Putamen (tissue), 1 donor: ENCODE measurements around the gene DLEC1.
"Not testable (repeated sequence)": the region's sequence is repeated elsewhere in the genome, so short reads cannot be mapped to it uniquely, and the experiment has no call there.

Source experiments
- DNase-seq: peaks from one replicate; pipeline ENCODE4 v3.0.0-alpha.2; 2016; ENCODE audit warnings: low spot score

DLEC1 gene

GRCh38 chr3:38018296-38019266 lies 20.4 kb upstream of the DLEC1 start:
- no peak for DNase-seq

DNA sequence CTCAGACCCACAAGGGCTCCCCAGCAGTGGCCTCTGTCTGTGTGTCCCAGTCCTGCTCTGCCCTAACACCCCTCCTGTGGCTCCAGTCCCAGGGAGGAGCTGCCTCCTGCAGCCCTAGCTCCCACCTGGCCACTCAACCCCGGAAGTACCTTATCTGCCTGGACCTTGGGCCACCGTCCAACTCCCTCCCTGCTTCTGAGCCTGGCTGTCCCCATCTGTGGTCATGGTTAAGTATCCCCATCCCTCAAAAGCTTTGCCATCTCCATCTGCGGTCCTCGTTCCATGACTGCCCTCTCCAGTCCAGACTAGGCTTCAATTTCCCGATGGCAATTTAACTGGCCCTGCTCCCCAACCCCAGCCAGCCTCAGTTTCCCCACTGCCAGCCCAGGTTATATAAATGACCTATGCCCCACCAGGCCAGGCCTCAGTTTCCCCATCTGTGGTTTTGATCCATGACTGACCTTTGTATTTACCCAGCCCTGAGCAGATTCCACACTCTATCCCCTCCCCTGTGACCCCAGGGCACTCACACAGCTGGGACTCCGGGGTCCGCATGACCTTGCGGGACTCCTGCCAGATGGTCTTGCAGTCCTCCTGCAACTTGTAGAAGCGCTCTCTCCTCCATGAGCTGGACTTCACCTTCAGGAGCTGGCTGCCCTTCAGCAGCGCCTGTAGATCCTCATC lies 19.2 kb upstream of the DLEC1 start:
- DNase-seq = no peak

DNA sequence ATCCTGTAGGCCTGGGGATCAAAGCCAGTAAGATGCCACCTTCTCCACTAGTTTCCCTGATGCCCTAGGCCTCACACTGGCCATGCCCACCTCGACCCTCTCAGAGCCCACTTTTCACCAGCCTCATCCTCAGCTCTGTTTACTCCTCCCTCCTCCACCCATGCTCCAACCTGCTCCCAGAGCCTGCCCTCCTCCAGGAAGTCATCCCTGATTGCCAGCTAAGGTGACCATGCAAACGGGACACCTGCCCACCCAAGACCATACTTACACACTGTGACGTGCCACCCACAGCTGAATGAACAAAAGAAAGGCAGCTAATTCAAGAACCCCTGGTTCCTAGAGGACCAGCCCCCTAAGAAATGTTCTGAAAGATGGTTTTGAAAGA lies 18.7 kb upstream of the DLEC1 start:
- no peak for DNase-seq

GRCh38 chr3:38021196-38021595 lies 17.8 kb upstream of the DLEC1 start:
- no peak for DNase-seq

GRCh38 chr3:38022301-38022700 lies 16.7 kb upstream of the DLEC1 start:
- DNase-seq = no peak

DNA sequence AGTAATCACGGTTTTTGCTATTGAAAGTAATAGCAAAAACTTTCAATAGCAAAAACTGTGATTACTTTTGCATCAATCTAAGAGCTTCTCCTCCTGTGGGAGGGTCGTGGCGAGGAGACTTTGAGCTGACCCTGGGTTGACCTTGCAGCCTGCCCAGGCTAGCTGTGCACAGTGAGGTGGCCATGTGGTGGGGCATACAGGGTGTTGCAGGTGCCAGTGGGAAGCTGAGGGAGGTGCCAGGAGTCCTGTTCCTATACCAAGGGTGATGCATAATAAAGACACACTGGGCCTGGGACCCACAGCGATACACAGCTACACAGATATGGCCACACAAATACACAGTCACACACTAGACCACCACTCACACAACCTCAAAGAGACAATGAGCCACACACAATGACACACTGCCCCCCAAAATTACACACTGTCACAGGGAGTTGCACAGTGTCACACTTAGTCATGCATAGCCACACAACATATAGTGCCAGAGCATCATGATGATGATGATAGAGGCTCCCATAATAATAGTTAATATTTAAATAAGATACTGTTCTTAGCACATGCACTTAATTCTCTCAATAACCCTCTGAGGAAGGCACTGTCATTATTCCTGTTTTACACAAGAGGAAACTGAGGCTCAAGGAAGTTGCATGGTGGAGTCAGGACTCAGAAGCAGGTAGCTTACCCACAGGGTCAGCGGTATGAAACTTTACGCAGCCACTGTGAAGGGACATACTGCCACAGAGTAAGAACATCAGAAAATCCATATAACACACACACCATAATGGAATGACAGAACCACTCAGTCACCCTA lies 15.9 kb upstream of the DLEC1 start:
- no peak for DNase-seq

DNA sequence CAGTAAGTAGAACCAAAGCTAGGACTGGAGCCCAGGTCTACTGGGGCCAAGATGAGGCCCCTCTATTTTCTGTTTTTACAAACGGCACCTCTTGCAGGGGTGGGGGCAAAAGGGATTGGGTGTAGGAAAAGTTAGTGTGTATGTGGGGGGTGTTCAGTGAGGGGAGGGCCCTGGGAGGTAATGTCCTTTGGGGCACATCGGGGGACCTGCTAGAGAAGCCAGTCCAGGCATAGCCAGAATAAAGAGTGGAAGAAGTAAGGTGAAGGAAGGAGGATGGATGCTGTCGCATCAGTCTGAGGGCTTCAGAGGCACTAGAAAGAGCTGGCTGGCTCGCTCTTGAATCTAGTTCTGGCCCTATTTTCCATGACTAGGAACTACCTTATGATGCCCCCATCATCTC lies 12.2 kb upstream of the DLEC1 start:
- no peak for DNase-seq

DNA sequence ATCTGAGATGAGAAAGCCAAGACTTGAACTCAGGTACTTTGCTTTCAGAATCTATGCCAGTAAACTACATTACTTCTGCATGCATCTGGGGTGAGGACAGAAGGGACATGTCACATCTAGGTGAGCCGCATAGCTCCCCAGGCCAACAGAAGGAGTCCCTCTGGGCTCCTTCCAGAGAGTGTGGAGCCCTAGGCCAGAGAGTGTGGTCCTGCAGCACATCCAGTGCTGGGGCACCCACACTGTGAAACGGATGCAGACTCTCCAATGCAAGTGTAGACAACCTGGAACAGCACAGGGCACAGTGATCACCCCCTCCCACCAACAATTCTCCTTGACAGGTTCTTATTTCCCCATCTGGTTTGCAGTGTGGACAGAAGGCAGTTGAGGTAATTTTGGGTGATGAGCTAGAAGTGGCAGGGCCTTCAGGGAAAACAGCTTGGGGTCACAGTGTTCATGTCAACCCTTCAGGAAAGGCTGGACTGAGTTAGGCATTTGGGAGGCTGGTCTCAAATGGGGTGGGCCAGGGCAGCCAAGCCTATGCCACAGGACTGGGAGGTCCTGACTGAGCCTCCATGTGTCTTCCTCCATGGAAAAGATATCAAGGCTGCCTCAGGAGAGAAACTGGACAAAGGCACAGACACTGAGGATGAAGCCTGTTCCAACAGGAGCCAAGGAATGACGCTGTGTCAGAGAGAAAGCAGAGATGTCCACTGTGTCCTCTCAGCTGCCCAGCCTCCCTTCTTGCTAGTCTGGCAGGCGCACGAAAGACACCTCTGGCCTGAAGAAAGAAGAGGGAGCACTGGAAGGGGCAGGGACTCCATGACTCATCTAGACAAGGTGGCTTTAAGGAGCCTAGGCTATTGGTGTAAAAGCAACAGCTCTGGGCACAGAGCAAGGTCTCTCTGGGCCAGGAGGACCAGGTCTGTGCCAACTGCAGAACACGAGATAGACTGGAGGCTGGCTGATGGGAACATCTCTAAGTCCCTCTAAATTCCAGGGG lies 11.2 kb upstream of the DLEC1 start:
- no peak for DNase-seq

DNA sequence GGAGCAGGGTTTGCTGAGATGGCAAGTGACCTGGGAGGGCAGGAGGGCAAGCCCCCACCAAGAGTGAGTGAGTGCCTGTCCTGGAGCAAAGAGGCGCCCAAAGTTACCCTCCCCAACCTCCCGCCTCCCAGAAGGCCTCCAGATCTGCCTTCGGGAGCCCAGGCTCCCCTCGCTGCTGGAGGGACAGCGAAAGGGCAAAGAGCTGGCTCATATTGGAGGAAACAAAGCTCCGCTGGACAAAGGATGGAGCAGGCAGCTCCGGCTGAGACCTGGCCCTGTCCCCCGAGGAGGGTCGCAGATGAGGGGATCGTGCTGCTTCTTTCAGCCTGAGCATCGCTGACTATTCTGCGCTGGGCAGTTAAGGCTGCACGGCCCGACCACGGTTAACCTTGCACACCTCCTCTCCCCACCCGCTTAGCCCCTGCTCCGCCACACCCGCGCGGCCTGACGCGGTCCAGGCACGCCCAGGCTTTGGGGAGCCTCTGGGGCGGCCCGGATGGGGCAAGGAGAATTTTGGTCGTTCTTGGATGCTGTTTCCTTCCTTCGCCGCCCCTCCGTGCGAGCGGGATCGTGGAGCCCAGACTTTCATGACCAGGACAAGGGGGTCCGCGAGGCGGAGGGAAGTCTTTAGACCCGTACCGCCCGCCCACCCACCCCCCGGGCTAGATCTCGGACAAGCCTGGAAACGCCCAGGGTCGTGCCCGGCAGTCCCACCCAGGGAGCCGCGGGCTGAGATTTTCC lies 10.2 kb upstream of the DLEC1 start:
- DNase-seq = no peak

- DNase-seq = no peak
Observed at GRCh38 chr3:38029400-38030125, 9.4 kb upstream of the DLEC1 start, which contains the start of gene PLCD1. Gene PLCD1 (minus strand): TSS chr3:38029642. CDS start chr3:38029539, 103 bp downstream.

DNA sequence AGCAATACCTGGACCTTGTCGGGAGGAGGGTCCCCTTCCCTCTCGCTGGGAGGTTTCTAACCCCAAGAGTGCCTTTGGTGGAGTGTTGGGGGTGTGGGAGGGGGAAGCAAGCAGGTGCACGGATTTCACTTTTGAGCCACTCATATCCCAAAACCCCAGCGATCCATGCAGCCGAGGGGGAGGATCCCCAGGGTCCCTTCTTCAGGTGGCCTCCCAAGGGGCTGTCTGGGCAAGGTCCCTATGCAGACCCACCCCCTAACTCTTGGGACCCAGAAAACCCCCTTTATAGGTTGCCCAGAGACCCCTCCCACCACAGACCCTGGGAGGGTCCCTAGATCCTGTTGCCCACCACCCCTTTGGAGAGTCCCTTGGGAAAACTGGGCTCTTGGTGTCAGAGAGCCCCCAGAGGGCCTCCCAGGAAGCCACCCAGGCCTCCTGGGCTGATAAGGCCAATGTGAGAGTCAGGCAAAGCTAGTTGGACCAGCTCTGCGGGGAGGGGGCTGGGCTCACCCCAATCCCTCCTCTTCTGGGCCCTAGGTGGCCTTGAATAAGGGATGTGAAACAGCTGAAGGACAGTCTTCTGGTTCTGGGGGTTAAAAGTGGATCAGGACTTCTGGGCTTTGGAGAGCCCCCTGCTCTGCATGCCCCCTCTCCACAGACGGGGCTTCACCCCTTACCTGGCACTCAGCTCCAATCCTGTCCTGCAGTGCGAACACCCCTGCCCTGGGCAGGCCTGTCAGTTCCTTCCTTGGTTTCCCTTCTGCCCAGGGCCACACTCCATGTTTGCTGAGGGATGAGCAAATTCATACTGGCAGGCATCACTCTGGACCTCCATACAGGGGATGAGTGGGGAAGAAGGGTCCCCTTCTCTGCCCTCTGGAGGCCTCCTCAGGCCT lies 8.6 kb upstream of the DLEC1 start:
- no peak for DNase-seq

DNA sequence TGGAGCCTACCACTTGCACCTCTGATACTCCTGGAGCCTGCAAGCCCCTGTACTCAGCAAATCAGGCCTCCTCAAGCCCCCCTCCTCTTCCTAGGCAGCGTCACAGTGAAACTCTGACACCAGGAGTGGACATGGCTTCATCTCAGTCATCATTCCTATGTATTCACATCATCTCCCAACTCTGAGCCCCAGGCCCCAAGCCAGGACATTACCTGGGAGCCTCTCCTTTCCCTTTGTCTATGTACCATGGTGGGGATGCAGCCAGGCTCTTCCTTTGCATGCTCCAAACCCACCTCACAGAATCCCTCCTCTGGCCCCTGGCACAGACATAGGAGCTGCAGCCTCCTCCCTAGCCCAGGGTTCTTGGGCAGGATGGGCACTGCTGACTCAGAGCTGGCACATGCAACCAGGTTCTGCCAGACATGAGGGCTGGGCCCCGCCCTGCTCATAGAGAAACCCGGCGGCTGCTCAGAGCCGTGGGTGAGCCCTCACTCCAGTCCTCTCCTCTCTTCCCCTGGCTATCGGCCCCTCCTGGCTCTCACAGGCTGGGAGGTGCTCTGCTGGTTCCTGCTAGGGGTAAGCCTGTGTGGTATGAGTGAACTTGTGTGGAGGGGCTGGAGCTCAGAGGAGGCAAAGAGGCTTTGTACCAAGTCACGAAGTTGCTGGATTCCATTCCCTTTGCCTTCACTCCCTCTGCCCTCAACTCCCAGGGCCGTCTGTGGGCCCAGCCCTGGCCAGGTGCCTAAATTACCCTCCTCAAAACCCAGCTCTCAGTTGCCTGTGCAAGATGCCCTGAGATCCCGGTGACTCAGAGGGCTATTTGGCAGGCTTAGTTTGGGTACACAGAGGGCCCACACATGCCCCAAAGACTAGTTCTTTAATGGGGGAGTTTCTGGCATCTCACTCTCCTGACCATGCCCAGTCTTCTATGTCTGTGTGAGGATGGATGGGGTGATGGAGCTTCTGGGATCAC lies 7.7 kb upstream of the DLEC1 start:
- DNase-seq = no peak

DNA sequence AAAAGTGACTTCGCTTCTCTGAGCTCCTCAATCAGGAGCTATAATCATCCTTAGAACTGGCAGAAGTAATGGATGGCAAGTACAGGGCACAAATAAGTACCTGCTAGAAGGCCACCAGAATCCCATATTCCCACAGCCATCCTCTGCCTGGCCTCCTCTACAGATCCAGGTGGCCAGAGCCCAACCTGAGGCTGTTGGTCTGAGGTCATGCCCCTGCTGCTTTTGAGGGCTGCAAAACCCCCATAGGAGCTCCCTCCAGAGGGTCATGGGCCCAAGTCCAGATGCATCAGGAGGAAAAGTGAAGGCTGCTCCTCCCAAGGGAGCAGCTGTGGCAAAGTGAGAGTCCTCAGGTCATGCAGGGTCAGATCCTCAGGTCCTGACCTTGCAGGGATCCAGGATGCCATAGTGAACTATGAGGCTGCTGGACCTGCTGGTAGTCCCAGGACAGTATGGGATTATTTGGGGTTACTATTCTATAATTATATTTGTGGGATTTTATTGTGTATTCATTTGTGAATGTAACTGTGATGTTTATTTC lies 6.6 kb upstream of the DLEC1 start:
- no peak for DNase-seq

DNA sequence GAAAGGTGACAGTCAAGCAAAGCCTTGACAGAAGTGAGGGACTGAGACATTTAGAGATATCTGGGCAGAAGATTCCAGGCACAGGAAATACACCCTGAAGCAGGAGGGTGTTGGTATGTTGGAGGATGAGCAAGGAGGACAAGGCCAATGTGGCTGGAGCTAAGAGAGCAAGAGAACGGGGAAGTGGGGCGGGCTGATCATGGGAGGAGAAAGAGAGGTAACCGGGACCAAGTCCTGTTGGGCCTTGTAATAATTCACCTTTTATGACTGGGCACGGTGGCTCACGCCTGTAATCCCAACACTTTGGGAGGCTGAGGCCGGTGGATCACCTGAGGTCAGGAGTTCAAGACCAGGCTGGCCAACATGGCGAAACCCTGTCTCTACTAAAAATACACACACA lies 5.4 kb upstream of the DLEC1 start:
- not testable (repeated sequence) for DNase-seq

DNA sequence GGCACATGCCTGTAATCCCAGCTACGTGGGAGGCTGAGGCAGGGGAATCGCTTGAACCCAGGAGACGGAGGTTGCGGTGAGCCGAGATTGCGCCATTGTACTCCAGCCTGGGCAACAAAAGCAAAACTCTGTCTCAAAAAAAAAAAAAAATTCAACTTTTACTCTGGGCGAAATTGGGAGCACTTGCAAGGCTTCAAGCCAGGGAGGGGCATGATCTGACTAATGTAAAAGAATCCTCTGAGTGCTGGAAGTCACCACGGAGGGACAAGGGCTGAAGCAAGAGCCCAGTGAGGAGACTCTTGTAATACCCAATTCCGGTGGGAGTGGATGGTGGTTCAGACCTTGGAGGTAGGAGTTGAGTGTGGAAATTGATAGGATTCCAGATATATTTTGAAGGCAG lies 4.7 kb upstream of the DLEC1 start:
- not testable (repeated sequence) for DNase-seq

DNA sequence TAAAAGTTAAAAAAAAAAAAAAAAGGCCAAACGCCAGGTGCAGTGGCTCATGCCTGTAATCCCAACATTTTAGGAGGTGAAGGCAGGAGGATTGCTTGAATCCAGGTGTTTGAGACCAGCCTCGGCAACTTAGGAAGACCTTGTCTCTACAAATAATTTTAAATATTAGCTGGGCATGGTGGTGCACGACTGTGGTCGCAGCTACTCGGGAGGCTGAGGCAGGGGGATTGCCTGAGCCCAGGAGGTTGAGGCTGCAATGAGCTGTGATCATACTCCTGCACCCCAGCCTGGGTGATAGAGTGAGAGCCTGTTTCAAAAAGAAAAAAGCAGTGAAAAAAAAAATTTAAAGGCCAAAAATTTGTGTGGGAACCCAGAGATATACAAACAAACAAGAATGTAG lies 2.7 kb upstream of the DLEC1 start:
- no peak for DNase-seq

DNA sequence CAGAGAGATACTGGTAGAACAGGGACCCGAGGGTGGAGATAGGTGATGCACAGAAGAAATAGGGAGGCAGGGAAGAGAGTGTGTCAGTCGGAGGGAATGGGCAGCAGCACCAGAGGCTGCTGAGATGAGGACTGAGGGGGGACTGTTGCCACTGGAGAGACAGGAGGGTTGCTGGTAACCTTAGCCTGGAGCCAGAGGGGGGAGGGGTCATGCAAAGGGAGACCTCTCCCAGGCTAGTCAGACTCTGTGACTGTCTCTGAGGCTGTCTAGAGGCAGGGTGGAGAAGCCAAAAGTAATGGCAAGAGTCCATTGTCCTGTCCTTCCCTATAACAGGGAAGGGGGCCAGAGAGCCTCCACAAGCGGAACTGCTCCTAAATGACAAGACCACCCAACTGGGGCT lies 2.1 kb upstream of the DLEC1 start:
- no peak for DNase-seq
